AG04450 (cell line): Measurements from ENCODE around the gene JADE2. TPM values are rescaled to one million over a fixed set of nuclear protein-coding genes. Genes with fewer than 3 reads are reported as not detected.

Source experiments
- CTCF ChIA-PET: fragments of 300-600, 350-600 bp; formaldehyde crosslinking; extraction: SDS; loops from one replicate; lab custom pipeline; 2022; ENCODE audit warnings: antibody characterized with exemption, inconsistent platforms; lab: Charles Lee
- POLR2A ChIA-PET: fragments of 350-600 bp; formaldehyde crosslinking; extraction: SDS; loops from one replicate; lab custom pipeline; 2021; ENCODE audit warnings: antibody characterized with exemption, inconsistent platforms; lab: Yijun Ruan, JAX
- DNase-seq: peaks from one replicate; pipeline ENCODE4 v3.0.0-alpha.2; 2011; ENCODE audit warnings: low read depth, low spot score
- H3K27ac ChIP-seq: one replicate; pipeline ENCODE4 v1.5.1; 2012; ENCODE audit warnings: low read depth, low read length, control low read depth
- H3K27me3 ChIP-seq: one replicate; pipeline ENCODE4 v1.6.0; 2012; ENCODE audit warnings: low read length; ENCODE audit not compliant: control insufficient read depth, insufficient read depth
- H3K4me3 ChIP-seq: 2 replicates; pipeline ENCODE4 v1.5.1; 2011; ENCODE audit warnings: mild to moderate bottlenecking, low read depth, low read length, control low read depth
- H3K9me3 ChIP-seq: 2 replicates; pipeline ENCODE4 v1.5.1; 2012; ENCODE audit warnings: low read length; ENCODE audit not compliant: control insufficient read depth, insufficient read depth
- polyA plus RNA-seq: library from polyadenylated mRNA; depleted of rRNA; stranded (reverse); fragments of >200 nt; gene quantifications from 2 replicates; pipeline ENCODE4 v1.2.3, GENCODE V29; 2011
- TF ChIP-seq, protein P1 (sequence below): IDR thresholded peaks from 2 replicates; pipeline ENCODE4 v1.5.1; 2011; ENCODE audit warnings: low read depth, low read length, control low read depth, inconsistent platforms

Gene JADE2
- polyA plus RNA-seq, 1 experiment = 13.2 TPM

DNA sequence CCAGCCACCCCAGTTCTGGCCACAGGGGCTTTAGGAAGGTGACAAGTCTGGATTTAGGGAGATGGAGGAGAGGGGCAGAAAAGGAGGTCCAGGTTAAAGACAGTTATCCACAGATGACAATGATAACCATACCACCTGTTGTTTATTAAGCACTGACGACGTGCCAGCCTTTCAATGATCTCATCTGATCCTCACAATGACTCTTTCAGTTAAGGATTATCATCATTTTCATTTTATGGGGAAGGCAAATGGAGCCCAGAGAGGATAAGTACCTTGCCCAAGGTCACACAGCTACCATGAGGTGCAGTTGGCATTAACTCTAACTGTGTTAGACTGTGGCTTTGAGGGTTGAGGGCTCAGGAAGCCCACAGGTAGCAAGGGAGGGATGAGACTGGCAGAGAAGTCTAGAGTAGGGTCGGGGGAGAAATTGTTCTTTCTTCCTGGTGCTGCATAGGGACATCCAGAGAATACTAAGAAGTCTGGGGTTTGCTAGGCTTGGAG, 21.5 kb upstream of the JADE2 start:
- ChIA-PET CTCF (interaction anchor here (1.0 to 1.4 kb wide), 2 partner anchors 83 to 120 kb away, joined by 3 to 6 read pairs; no protein-coding TSS in a partner anchor), POLR2A (interaction anchor here (0.8 to 1.2 kb wide), 5 partner anchors 8 to 67 kb away, joined by 4 to 14 read pairs (median 8); no protein-coding TSS in a partner anchor)
- no peaks in the 10 kb centered on the region for H3K27me3 ChIP-seq
- no peak for DNase-seq
- H3K4me3 ChIP-seq = no peak overlapping the region
- H3K9me3 ChIP-seq = peaks cover 3% of the 10 kb centered on the region; the same call in 1 of the 2 replicates
- H3K27ac ChIP-seq = peak overlapping the region; percentile 98
- TF ChIP-seq, protein P1, sequence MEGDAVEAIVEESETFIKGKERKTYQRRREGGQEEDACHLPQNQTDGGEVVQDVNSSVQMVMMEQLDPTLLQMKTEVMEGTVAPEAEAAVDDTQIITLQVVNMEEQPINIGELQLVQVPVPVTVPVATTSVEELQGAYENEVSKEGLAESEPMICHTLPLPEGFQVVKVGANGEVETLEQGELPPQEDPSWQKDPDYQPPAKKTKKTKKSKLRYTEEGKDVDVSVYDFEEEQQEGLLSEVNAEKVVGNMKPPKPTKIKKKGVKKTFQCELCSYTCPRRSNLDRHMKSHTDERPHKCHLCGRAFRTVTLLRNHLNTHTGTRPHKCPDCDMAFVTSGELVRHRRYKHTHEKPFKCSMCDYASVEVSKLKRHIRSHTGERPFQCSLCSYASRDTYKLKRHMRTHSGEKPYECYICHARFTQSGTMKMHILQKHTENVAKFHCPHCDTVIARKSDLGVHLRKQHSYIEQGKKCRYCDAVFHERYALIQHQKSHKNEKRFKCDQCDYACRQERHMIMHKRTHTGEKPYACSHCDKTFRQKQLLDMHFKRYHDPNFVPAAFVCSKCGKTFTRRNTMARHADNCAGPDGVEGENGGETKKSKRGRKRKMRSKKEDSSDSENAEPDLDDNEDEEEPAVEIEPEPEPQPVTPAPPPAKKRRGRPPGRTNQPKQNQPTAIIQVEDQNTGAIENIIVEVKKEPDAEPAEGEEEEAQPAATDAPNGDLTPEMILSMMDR = no peak

DNA sequence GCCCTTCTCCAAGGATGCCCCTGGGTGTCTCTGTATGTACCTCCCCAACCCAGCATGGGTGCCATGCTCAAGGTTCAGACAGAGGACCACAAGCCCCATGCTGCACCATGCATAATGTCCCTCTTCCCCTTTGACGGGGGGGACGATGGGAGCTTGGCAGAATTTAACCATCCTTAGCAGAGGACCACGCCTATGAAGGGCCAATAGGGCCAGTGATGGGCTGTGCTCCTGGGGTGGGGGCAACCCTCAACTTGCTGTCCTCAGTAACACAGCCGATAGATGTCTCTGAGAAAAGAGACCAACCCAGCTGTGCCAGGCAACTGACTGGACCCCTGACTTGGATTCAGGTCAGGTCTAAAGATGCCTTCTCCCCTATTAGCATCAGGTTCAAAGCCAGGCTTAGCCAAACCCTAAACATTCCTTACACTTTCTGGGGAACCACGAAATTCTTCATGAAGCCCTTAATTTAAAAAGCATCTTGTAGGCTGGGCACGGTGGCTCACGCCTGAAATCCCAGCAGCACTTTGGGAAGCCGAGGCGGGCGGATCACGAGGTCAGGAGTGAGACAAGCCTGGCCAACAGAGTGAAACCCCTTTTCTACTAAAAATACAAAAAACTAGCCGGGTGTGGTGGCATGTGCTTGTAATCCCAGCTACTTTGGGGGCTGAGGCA, 20.7 kb upstream of the JADE2 start:
- DNase-seq = no peak
- Histone ChIP-seq H3K4me3 (no peak overlapping the region), H3K27ac (peak overlapping the region; percentile 98), H3K27me3 (no peaks in the 10 kb centered on the region), H3K9me3 (peaks cover 3% of the 10 kb centered on the region; the same call in 1 of the 2 replicates)
- ChIA-PET CTCF (no interaction called here), POLR2A (no interaction called here)
- TF ChIP-seq, protein P1 = no peak

DNA sequence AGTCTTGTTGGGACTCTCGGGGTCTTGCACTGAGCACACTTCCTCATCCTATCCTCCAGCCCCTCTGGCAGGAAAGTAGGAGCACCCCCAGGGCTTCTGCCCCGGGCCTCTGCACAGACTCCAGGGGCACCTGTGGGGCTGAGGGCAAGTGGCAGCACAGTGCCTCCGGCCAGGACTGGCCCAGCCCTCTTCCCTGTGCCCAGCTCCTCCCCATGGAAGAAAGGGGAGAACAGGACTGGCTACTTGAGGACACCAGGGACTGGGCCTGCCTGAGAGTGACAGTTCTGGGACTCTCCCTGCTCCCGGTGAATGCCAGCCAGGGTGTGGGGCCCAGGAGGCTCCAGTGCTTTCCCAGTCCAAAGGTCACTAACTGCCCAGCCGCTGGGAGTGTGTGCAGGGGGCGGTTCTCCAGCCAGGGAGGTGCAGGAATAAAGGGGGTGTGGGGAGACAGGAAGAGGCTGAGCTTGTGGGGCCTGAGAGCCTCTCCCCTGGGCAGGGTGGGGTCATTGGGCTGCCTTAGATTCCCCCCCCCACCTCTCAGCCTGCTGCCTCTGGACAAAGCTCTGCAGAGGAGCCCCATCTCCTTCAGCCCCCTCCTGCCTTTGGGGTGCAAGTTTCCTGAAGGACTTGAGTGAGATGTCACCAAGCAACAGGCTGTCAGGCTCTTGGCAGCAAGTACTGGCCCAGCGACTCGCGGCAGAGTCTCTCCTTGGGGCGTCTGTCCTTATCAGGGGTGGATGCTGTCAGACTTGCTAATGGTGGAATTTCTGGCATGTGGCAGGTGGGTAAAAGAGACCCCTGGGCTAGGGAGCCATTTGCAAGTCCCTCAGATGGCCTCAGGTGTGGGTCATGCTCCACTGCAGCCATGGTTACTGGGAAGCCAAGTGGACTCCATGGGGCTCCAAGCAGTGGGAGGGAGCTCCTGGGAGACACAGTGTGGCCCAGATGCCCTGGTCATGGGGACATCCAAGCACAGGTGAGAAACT, 19.1 kb upstream of the JADE2 start:
- TF ChIP-seq, protein P1 = no peak
- POLR2A ChIA-PET = no interaction called here
- Histone ChIP-seq H3K27ac (no peak overlapping the region), H3K9me3 (no peaks in the 10 kb centered on the region; the same call in 1 of the 2 replicates), H3K4me3 (no peak overlapping the region), H3K27me3 (no peaks in the 10 kb centered on the region)
- CTCF ChIA-PET = no interaction called here
- DNase-seq = no peak

DNA sequence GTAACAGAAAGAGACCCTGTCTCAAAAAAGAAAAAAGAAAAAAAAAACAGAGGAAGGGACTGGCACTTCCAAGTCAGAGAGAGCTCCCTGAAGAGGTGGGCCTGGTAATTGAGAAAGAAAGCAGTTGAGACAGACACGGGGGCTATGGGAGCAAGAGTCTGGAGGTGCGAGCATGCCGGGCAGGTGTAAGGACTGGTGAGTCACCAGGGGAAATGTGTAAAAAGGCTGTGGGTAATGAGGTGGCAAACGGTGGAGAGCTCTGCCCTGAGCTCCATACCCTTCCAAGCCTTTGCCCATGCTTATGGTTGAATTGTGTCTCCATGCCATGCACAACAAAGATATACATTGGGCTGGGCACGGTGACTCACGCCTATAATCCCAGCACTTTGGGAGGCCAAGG, 18.0 kb upstream of the JADE2 start:
- Histone ChIP-seq H3K4me3 (no peak overlapping the region), H3K9me3 (no peaks in the 10 kb centered on the region; the same call in 1 of the 2 replicates), H3K27me3 (no peaks in the 10 kb centered on the region), H3K27ac (no peak overlapping the region)
- ChIA-PET POLR2A (no interaction called here), CTCF (no interaction called here)
- DNase-seq = no peak
- TF ChIP-seq, protein P1 = no peak
